H1 (cell line): ENCODE results near the gene TCERG1. TPM values are rescaled to one million over a fixed set of nuclear protein-coding genes. Genes with fewer than 3 reads are reported as not detected.

Experiments used
- CTCF ChIA-PET: fragments of 300-600 bp; sonication (Branson Sonifier 250); formaldehyde crosslinking; loops from one replicate; lab custom pipeline; 2021; ENCODE audit not compliant: partially characterized antibody; lab: Charles Lee
- POLR2A ChIA-PET: fragments of 300-600 bp; sonication (Branson Sonifier 250); formaldehyde crosslinking; loops from one replicate; lab custom pipeline; 2021; ENCODE audit warnings: inconsistent platforms; ENCODE audit not compliant: partially characterized antibody; lab: Charles Lee
- DNase-seq, 2 experiments: peaks; one replicate each; pipeline versions ENCODE4 v3.0.0 to v3.0.0-alpha.2; 2010 to 2022; ENCODE audit warnings: low spot score in 2 of 2, low read depth in 1 of 2, mixed read lengths in 1 of 2
- FAIRE-seq: peaks from 2 replicates; lab custom pipeline; 2011; peaks lifted over from hg19 to GRCh38; lab: Jason Lieb, UNC
- H2AFZ ChIP-seq: 2 replicates; pipeline ENCODE4 v1.8.1; 2012; ENCODE audit warnings: low read length, inconsistent platforms
- H2AK5ac ChIP-seq: 2 replicates; pipeline ENCODE4 v1.6.1; 2013; ENCODE audit warnings: low read depth, low read length
- H2BK120ac ChIP-seq: replicated peaks from 2 replicates; pipeline ENCODE3; 2013; ENCODE audit warnings: low read depth, low read length, inconsistent platforms
- H2BK12ac ChIP-seq: 2 replicates; pipeline ENCODE4 v1.6.1; 2013; ENCODE audit warnings: low read depth, low read length
- H2BK15ac ChIP-seq: 2 replicates; pipeline ENCODE4 v1.6.1; 2013; ENCODE audit warnings: low read length
- H2BK20ac ChIP-seq: 2 replicates; pipeline ENCODE4 v1.6.1; 2013; ENCODE audit warnings: low read length
- H2BK5ac ChIP-seq: 2 replicates; pipeline ENCODE4 v1.6.1; 2013; ENCODE audit warnings: low read depth, low read length
- H3K14ac ChIP-seq: 2 replicates; pipeline ENCODE4 v1.6.1; 2013; ENCODE audit warnings: inconsistent platforms; ENCODE audit not compliant: insufficient read length
- H3K18ac ChIP-seq: 2 replicates; pipeline ENCODE4 v1.6.1; 2013; ENCODE audit warnings: low read length; ENCODE audit errors: extremely low read depth
- H3K23ac ChIP-seq: 2 replicates; pipeline ENCODE4 v1.6.1; 2013; ENCODE audit warnings: inconsistent platforms; ENCODE audit not compliant: insufficient read length
- H3K23me2 ChIP-seq: 2 replicates; pipeline ENCODE4 v1.6.1; 2013; ENCODE audit warnings: low read depth, low read length
- H3K27ac ChIP-seq: 2 replicates; pipeline ENCODE4 v1.6.1; 2011; ENCODE audit warnings: low read depth, low read length, inconsistent platforms
- H3K27me3 ChIP-seq, 4 experiments: replicated peaks in 1 of 4; 1 replicate in 1 of 4; 2 replicates in 3 of 4; pipeline versions ENCODE4 v1.6.1 to v1.8.1; 2011 to 2013; ENCODE audit warnings: low read length in 3 of 4, mild to moderate bottlenecking in 3 of 4, inconsistent platforms in 2 of 4, mixed read lengths in 2 of 4, moderate library complexity in 1 of 4; ENCODE audit not compliant: control insufficient read depth in 3 of 4, insufficient read depth in 3 of 4; ENCODE audit errors: extremely low read depth in 1 of 4
- H3K36me3 ChIP-seq, 4 experiments: 2 replicates each; pipeline versions ENCODE4 v1.6.1 to v1.8.1; 2011 to 2013; ENCODE audit warnings: mild to moderate bottlenecking in 4 of 4, low read length in 3 of 4, moderate library complexity in 2 of 4, control low read depth in 1 of 4, inconsistent platforms in 1 of 4; ENCODE audit not compliant: insufficient read depth in 4 of 4, control insufficient read depth in 2 of 4
- H3K4ac ChIP-seq: replicated peaks from 2 replicates; pipeline ENCODE3; 2013; ENCODE audit warnings: low read length, low read depth, mixed read lengths, inconsistent platforms; ENCODE audit not compliant: insufficient read length
- H3K4me1 ChIP-seq, 4 experiments: replicated peaks in 1 of 4; 1 replicate in 1 of 4; 2 replicates in 3 of 4; pipeline versions ENCODE4 v1.6.1 to v1.8.1; 2011 to 2013; ENCODE audit warnings: low read length in 3 of 4, inconsistent platforms in 2 of 4, mixed read lengths in 1 of 4; ENCODE audit not compliant: insufficient read depth in 4 of 4, control insufficient read depth in 3 of 4
- H3K4me2 ChIP-seq, 2 experiments: 2 replicates each; pipeline versions ENCODE4 v1.6.1 to v1.8.1; 2011 to 2013; ENCODE audit warnings: low read depth in 2 of 2, low read length in 2 of 2, control low read depth in 1 of 2, inconsistent platforms in 1 of 2, mild to moderate bottlenecking in 1 of 2; ENCODE audit not compliant: insufficient read depth in 1 of 2
- H3K4me3 ChIP-seq, 4 experiments: fragments of 200-600, 300-600 bp in 1 of 4; sonication (generic), shearing (Covaris generic), sonication (Bioruptor Twin) in 1 of 4; 2 replicates each; pipeline versions ENCODE4 v1.5.1 to v1.8.1; 2011 to 2016; ENCODE audit warnings: low read length in 4 of 4, low read depth in 3 of 4, control low read depth in 2 of 4, inconsistent platforms in 2 of 4, mild to moderate bottlenecking in 2 of 4, mixed read lengths in 1 of 4, moderate library complexity in 1 of 4; ENCODE audit not compliant: insufficient read depth in 2 of 4; ENCODE audit errors: extremely low read depth in 1 of 4
- H3K56ac ChIP-seq: replicated peaks from 2 replicates; pipeline ENCODE3; 2013; ENCODE audit warnings: low read depth, mild to moderate bottlenecking, mixed read lengths, low read length, inconsistent platforms; ENCODE audit not compliant: insufficient read length
- H3K79me1 ChIP-seq: 2 replicates; pipeline ENCODE4 v1.6.1; 2013; ENCODE audit warnings: low read depth, low read length, control low read depth
- H3K79me2 ChIP-seq, 2 experiments: 2 replicates each; pipeline versions ENCODE4 v1.6.1 to v1.8.1; 2012 to 2013; ENCODE audit warnings: low read length in 2 of 2, mild to moderate bottlenecking in 2 of 2, inconsistent platforms in 1 of 2; ENCODE audit not compliant: insufficient read depth in 2 of 2, control insufficient read depth in 1 of 2
- H3K9ac ChIP-seq, 4 experiments: replicated peaks in 1 of 4; 1 replicate in 1 of 4; 2 replicates in 3 of 4; pipeline versions ENCODE4 v1.6.1 to v1.8.1; 2011 to 2013; ENCODE audit warnings: low read depth in 3 of 4, low read length in 3 of 4, control low read depth in 2 of 4, mild to moderate bottlenecking in 2 of 4, moderate library complexity in 2 of 4, inconsistent platforms in 1 of 4; ENCODE audit errors: extremely low read depth in 1 of 4
- H3K9me3 ChIP-seq, 2 experiments: 2 replicates each; pipeline versions ENCODE4 v1.6.1 to v1.8.1; 2012 to 2013; ENCODE audit warnings: mild to moderate bottlenecking in 2 of 2, moderate library complexity in 2 of 2, control low read depth in 1 of 2, inconsistent platforms in 1 of 2, low read depth in 1 of 2, low read length in 1 of 2, mixed read lengths in 1 of 2; ENCODE audit not compliant: insufficient read depth in 2 of 2
- H4K20me1 ChIP-seq, 2 experiments: replicated peaks in 1 of 2; 2 replicates each; pipeline versions ENCODE3 to v1.8.1; 2011 to 2013; ENCODE audit warnings: inconsistent platforms in 2 of 2, low read length in 2 of 2, mild to moderate bottlenecking in 1 of 2; ENCODE audit not compliant: insufficient read depth in 2 of 2, control insufficient read depth in 1 of 2
- H4K5ac ChIP-seq: 2 replicates; pipeline ENCODE4 v1.6.1; 2013; ENCODE audit warnings: low read length, low read depth, mixed read lengths, inconsistent platforms; ENCODE audit not compliant: insufficient read length
- H4K8ac ChIP-seq: 2 replicates; pipeline ENCODE4 v1.8.0; 2013; ENCODE audit warnings: mild to moderate bottlenecking, moderate library complexity, low read length, inconsistent platforms; ENCODE audit not compliant: insufficient read depth; ENCODE audit errors: extremely low read depth
- H4K91ac ChIP-seq: replicated peaks from 2 replicates; pipeline ENCODE3; 2013; ENCODE audit warnings: low read length, mixed read lengths, inconsistent platforms; ENCODE audit not compliant: insufficient read length
- GABPA ChIP-seq: IDR thresholded peaks from 2 replicates; pipeline ENCODE4 v1.6.1; 2011; ENCODE audit warnings: mild to moderate bottlenecking, low read length, moderate library complexity, borderline replicate concordance; ENCODE audit not compliant: insufficient read depth
- WGBS, 2 experiments: shearing (Covaris generic) in 1 of 2; methylation state at CpG; one replicate each; pipeline versions ENCODE4 v1.1.6 to v1.1.7; 2013 to 2015; ENCODE audit warnings: low lambda C conversion rate in 2 of 2, mixed read lengths in 2 of 2, inconsistent platforms in 1 of 2, low coverage in 1 of 2, missing lambda C conversion rate in 1 of 2; ENCODE audit not compliant: insufficient replicate concordance in 2 of 2, insufficient coverage in 1 of 2, insufficient read length in 1 of 2; ENCODE audit errors: extremely low coverage in 1 of 2, missing lambda C conversion rate in 1 of 2; 5-methylcytosine and 5-hydroxymethylcytosine counted together
- polyA plus RNA-seq, 7 experiments: library from polyadenylated mRNA; depleted of rRNA in 3 of 7; stranded (reverse) in 5 of 7; unstranded in 2 of 7; fragments of >200 nt in 5 of 7; fragments of 200-250 nt in 2 of 7; gene quantifications; 1 replicate in 5 of 7; 2 replicates in 1 of 7; 4 replicates in 1 of 7; pipeline versions ENCODE4 v1.2.1 to v1.2.3, GENCODE V29; 2011 to 2013; ENCODE audit warnings: missing spikeins in 2 of 7, mixed read lengths in 2 of 7
- total RNA-seq: library from RNA; stranded (reverse); fragmentation: NEBNext Ultra II Directional; extraction: Animal tissue kit (Norgen Biotek cat#: 25700); gene quantifications from 2 replicates; pipeline ENCODE4 v1.2.1, GENCODE V29; 2021

The TCERG1 gene
- total and polyA plus RNA-seq, 2 of the 8 experiments (the other 6 are each of a cell fraction or from before 2014, with no cell fraction given) = 105 to 122 TPM

GRCh38 chr5:146463446-146463845 lies 16.3 kb downstream of the TCERG1 start:
- WGBS, 2 experiments = 90% methylated on average over 6 of the region's 6 CpGs; no CpG with 5 or more reads in 1 of the 2 experiments
- H3K56ac ChIP-seq = no peak overlapping the region
- no peak overlapping the region for H4K91ac ChIP-seq
- H3K9me3 ChIP-seq = no peaks in the 10 kb centered on the region
- H3K4ac ChIP-seq = no peak overlapping the region
- H3K4me2 ChIP-seq = no peak overlapping the region
- no peak overlapping the region for H3K18ac ChIP-seq
- H3K36me3 ChIP-seq = peaks cover 13 to 81% (median 45%) of the 10 kb centered on the region in 4 experiments
- H2BK20ac ChIP-seq = no peak overlapping the region
- H3K79me1 ChIP-seq = no peaks in the 10 kb centered on the region
- no peaks in the 10 kb centered on the region for H3K23me2 ChIP-seq
- H3K27ac ChIP-seq = no peak overlapping the region
- H2BK15ac ChIP-seq = no peak overlapping the region
- H2BK5ac ChIP-seq = no peak overlapping the region
- H4K8ac ChIP-seq = no peak overlapping the region
- ChIA-PET POLR2A (no interaction called here), CTCF (interaction anchor here (0.7 to 1.8 kb wide), 3 partner anchors 9 to 12 kb away, joined by 3 read pairs; no protein-coding TSS in a partner anchor)
- H3K4me3 ChIP-seq = no peak overlapping the region
- no peak overlapping the region for H2BK120ac ChIP-seq
- no peak for TF ChIP-seq GABPA
- H2AFZ ChIP-seq = no peak overlapping the region
- no peak overlapping the region for H3K9ac ChIP-seq
- no peak for DNase-seq
- no peak overlapping the region for H4K5ac ChIP-seq
- FAIRE-seq = no peak
- no peak overlapping the region for H3K23ac ChIP-seq
- no peaks in the 10 kb centered on the region for H3K4me1 ChIP-seq
- H4K20me1 ChIP-seq = peaks cover 5 to 11% of the 10 kb centered on the region in 2 experiments
- H3K79me2 ChIP-seq = peaks cover 0 to 68% of the 10 kb centered on the region in 2 experiments; a peak in 3 of 4 replicates
- no peaks in the 10 kb centered on the region for H3K27me3 ChIP-seq
- H3K14ac ChIP-seq = no peak overlapping the region
- no peak overlapping the region for H2AK5ac ChIP-seq
- no peak overlapping the region for H2BK12ac ChIP-seq
